Daoy (cell line): ENCODE data around the gene CCDC91. TPM values are rescaled to one million over a fixed set of nuclear protein-coding genes. Genes with fewer than 3 reads are reported as not detected.

Experiments used
- DNase-seq: peaks from one replicate; pipeline ENCODE4 v3.0.0-alpha.2; 2015; ENCODE audit warnings: low read depth
- total RNA-seq: library from RNA; depleted of rRNA; stranded (reverse); fragments of >200 nt; shearing (Covaris generic); gene quantifications from 2 replicates; pipeline ENCODE4 v1.2.3, GENCODE V29; 2014

Gene CCDC91
- total RNA-seq, 1 experiment from 2014 or later: 40.1 TPM

- DNase-seq: peak; percentile 6
Observed at GRCh38 chr12:28527631-28528249, 337.5 kb downstream of the CCDC91 start.

- peak; percentile 4 for DNase-seq
Observed at GRCh38 chr12:28535216-28535615, 345.0 kb downstream of the CCDC91 start.

DNA sequence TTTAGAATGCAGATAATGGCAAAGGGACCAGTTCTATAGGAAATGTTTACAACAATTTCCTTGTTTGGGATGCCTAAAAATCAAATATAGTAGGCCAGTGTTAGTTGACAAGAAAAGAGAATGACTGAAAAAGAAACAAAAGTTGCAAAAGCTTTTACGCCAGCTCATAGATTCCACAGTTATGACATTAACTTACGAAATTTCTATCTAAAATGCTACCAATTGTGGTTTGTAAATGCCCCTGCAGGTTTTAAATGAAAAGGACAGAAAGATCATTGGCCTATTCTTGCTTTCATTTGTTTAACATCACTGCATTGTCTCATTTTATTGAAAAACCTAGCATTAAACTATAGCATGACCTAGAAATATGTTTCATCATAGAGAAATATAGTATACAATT lies 345.8 kb downstream of the CCDC91 start:
- DNase-seq: no peak

GRCh38 chr12:28537474-28537873 lies 347.2 kb downstream of the CCDC91 start:
- no peak for DNase-seq

- no peak for DNase-seq
Observed at GRCh38 chr12:28539691-28540323, 349.6 kb downstream of the CCDC91 start.

DNA sequence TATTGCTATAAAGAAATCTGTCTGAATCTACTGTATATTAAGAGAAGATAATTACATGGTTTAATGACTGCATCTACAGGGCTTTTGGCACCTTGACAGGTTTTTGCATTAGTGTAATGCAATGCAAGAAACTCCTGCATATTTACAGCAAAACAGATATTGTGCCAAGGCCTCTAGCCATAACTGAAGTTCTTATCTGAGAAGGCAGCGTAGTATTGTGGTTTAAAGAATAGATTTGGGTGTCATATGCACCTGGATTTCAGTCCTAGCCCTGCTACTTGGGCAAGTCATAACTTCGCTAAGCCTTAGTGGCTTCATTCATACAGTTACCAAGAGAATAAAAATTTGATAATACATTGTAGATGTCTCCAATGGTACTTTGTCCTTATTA lies 350.1 kb downstream of the CCDC91 start:
- DNase-seq: no peak

GRCh38 chr12:28543021-28543890 lies 353.0 kb downstream of the CCDC91 start:
- DNase-seq: no peak

DNA sequence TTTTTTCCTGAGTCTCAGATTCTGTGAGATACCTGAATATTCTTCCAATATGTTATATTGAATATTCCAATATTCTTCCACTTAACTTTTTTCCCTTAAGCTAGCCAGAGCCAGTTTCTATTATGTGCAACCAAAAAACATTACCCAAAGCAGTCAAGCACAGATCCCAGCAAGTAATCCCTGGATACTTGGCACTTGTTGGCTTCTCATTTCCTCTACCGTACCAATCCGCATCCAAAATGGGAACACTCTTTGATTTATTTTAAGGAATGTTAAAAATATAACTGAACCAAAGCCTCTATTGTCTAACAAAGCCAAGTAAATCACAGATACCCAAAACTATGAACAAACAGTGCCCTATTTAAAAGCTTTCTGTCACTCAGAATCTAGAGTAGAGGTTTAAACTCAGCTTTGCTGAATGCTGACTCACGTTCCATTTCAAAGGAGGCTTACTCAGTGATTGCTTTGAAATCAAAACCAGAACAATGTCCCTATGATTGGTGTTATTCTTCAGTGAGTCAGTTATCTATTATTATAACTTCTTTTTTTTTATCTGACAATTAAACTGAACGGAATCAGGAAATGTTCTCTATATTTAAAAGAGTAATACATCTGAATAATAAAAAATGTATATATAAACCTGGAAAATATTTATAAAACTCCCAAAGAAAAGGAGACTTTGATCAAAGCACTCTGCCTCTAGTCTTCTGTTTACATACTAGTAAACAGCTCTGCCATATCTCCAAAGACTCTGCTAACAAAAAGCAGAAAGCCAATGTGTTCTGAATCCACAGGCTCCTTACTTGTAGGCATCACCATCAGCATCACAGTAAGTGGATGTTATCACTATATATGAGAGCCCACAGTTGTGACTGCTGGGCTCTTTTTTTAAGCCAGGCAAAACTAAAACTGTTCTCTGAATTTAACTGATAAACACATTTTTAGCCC lies 360.8 kb downstream of the CCDC91 start:
- DNase-seq: peak; percentile 71

GRCh38 chr12:28552251-28552970 lies 362.2 kb downstream of the CCDC91 start:
- DNase-seq: no peak

DNA sequence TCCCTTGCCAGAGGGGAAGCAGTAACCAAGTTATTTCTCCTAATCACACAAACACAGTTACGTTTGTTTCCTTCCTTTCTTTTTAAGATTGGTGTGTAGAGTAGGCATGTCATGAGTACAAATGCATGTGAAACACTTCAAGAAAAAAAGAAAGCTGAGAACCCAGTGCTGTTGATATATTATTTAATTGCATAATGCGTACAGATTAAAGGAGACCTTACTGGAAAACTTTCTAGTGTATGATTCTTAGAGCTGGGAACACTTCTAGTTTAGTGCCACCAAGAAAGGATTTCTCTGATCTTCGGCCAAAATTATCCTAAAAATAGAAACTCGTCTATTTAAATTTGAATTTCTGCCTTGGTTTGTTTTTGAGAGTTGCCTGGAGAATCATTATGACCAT lies 365.5 kb downstream of the CCDC91 start:
- DNase-seq: no peak

DNA sequence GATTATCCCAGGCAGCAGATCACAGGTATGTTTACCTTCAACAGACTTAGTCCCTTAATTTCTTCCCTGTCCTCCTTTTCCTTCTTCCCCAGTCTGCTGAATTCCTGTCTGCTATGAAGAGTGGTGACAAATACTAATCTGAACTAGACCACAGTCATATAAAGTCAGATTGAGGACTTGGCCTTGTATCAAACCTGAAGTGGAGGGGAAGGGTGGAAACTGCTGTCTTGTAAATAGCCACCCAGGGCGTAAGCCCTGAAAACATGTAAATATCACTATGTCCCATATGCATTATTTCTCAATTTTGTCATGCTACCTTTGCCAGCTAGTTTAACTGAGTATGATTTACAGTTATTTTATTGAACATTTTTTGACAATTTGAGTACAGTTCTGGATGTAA lies 368.0 kb downstream of the CCDC91 start:
- no peak for DNase-seq

GRCh38 chr12:28563286-28563685 lies 373.0 kb downstream of the CCDC91 start:
- no peak for DNase-seq

- no peak for DNase-seq
Observed at GRCh38 chr12:28563936-28564335, 373.7 kb downstream of the CCDC91 start.

GRCh38 chr12:28568118-28568517 lies 377.9 kb downstream of the CCDC91 start:
- peak; percentile 53 for DNase-seq

DNA sequence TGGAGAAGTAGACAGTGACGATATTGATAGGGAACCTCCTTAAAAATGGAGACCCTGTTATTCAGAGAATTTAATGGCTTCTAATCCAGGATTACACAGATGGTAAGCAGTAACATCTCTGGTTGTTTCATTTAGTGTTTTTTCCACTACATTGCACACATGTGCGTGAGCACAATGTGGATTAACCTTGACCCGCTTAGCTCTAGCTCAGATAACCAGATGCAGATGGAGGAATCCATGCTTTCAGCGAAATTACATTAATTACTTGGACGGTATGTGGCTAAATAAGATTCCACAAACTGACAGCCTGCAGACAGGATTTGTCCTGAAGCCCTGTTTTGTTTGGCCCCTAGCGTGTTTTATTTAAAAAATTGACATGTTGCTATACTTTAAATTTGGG lies 378.4 kb downstream of the CCDC91 start:
- no peak for DNase-seq

DNA sequence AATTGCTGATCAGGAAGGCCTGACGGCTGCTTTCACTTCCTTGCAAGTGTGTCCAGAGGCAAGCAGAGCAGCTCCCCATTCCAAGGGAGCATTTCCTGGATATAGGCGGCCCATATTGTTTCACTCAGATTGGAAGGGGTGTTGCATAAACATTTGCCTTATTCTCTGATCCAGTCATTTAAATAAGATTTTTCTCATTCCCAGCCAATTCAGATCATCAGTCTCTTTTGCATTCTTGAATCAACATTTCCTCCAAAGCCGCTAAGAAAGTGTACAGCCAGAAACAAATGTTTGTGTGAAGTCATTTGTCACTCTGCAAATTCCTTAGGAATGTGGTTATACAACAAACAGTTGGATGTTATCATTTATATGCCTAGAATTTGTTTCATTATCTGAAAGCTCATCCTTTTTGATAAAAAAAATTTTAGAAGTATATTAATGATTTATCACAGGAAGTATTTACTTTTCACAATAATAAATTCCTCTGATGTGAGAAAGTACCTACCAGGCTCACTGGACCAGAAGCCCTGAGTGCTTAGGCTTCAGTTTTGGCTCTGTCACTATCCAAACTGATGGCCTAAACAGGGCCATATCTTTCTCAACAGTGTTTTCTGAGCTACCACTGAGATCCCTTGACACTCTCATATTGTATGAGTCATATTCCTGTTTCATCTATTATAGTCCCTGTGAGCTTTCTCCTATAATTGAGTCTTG lies 379.6 kb downstream of the CCDC91 start:
- no peak for DNase-seq

DNA sequence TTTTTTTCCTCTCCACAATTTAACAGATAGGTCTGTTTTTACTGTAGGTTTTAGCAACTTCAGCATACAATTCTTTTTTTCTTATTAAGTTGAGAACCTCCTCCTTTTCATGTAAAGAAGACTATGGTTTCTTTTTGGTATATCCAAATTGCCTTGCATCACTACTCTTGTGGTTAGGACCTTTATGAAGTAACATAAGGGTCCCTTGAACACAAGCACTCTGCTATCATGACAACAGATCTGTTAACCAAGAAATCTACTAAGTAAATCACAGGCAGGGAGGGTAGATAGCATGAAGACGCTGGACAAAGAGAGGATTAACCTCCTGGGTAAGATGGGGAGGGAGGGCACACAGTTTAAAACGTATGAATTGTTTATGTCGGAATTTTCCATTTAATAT lies 380.6 kb downstream of the CCDC91 start:
- no peak for DNase-seq

DNA sequence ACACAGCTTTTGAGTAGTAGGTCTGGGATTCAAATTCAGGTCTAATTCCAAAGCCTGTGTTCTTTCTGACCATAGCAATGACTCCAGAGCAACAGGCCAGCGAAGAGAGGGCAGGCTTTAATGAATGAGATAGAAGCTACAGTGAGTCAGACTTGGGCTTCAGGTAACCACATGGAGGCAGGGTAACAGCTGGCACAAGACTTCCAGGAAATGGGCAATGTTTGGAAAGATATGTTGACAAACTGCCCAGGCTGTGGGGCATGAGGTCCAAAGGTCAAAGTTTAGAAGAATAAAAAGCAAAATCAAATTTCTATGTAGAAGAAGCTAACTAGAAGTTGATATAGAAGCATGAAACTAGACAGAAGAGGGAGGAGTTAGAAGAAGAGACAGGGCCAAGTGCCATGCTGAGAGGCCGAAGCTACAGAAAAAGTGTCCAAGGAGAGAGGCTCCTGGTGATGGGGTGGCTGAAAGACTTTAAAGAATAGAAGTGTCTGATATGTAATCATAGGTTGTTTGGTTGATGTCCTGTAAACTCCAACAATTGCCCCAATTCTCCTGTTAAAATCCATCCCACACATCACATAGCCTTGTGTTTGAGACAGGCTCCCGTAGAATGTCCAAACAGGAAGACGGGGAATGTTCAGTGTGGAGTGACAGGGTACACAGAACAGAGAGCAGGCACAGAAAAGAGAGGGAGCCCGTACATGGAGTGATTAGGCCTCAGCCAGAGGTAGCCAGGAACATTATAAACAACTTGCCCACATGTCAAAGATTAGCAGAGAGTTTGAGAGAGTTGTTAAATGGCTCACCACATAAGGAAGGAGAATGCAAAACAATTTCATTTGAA lies 384.7 kb downstream of the CCDC91 start:
- no peak for DNase-seq

GRCh38 chr12:28575593-28576205 lies 385.4 kb downstream of the CCDC91 start:
- DNase-seq: no peak
